SK-N-MC (cell line): ENCODE results near the gene ELP6.

Experiments
- DNase-seq: peaks from one replicate; pipeline ENCODE4 v3.0.0-alpha.2; 2011; ENCODE audit warnings: low read depth, low spot score
- H3K27ac ChIP-seq: fragments of 200-600 bp; sonication (generic); 2 replicates; pipeline ENCODE4 v1.5.1; 2016; ENCODE audit warnings: mixed run types
- H3K36me3 ChIP-seq: fragments of 200-600 bp; sonication (generic); 2 replicates; pipeline ENCODE4 v1.6.1; 2017; ENCODE audit warnings: antibody characterized with exemption, low read length, mixed read lengths; ENCODE audit not compliant: insufficient read depth
- H3K4me3 ChIP-seq: fragments of 200-600 bp; sonication (generic); 2 replicates; pipeline ENCODE4 v1.5.1; 2016
- H3K9ac ChIP-seq: fragments of 200-600 bp; sonication (generic); 2 replicates; pipeline ENCODE4 v1.8.0; 2017; ENCODE audit warnings: mixed run types, mixed read lengths; ENCODE audit not compliant: insufficient read length
- H3K9me3 ChIP-seq: fragments of 200-600 bp; sonication (generic); 2 replicates; pipeline ENCODE4 v1.6.1; 2017; ENCODE audit warnings: low read depth, mild to moderate bottlenecking, antibody characterized with exemption, low read length, moderate library complexity, mixed read lengths
- EZH2 ChIP-seq: fragments of 200-600 bp; sonication (generic); IDR thresholded peaks from one replicate; pipeline ENCODE4 v1.6.1; 2017; ENCODE audit warnings: antibody characterized with exemption
- FOXP2 ChIP-seq: optimal IDR thresholded peaks from 2 replicates; pipeline ENCODE3; 2011; ENCODE audit warnings: mild to moderate bottlenecking, moderate library complexity; ENCODE audit not compliant: insufficient read depth; ENCODE audit errors: extremely low read length, control extremely low read depth
- POLR2AphosphoS5 ChIP-seq: IDR thresholded peaks from 2 replicates; pipeline ENCODE4 v1.6.1; 2012; ENCODE audit warnings: mild to moderate bottlenecking, low read depth, low read length, borderline replicate concordance

ELP6 gene

GRCh38 chr3:47456984-47457383 lies 56.5 kb downstream of the ELP6 start:
- Histone ChIP-seq H3K27ac (no peak overlapping the region), H3K4me3 (no peak overlapping the region), H3K9me3 (no peaks in the 10 kb centered on the region), H3K9ac (no peak overlapping the region), H3K36me3 (no peaks in the 10 kb centered on the region)
- DNase-seq, result no peak
- TF ChIP-seq FOXP2, result no peak
- no peak for TF ChIP-seq EZH2
- TF ChIP-seq POLR2AphosphoS5, result no peak

- no peak for DNase-seq
- peak overlapping the region; percentile 25; the same call in 1 of the 2 replicates for H3K27ac ChIP-seq
- TF ChIP-seq FOXP2 (no peak), EZH2 (no peak), POLR2AphosphoS5 (no peak)
- H3K9ac ChIP-seq, result no peak overlapping the region
- H3K36me3 ChIP-seq, result no peaks in the 10 kb centered on the region
- H3K4me3 ChIP-seq, result no peak overlapping the region
- no peaks in the 10 kb centered on the region for H3K9me3 ChIP-seq
Measured at GRCh38 chr3:47455806-47456452, 57.6 kb downstream of the ELP6 start.

- H3K9ac ChIP-seq, result no peak overlapping the region
- no peak for DNase-seq
- no peaks in the 10 kb centered on the region for H3K36me3 ChIP-seq
- TF ChIP-seq EZH2, result no peak
- no peak for TF ChIP-seq POLR2AphosphoS5
- no peak for TF ChIP-seq FOXP2
- no peak overlapping the region for H3K27ac ChIP-seq
- H3K4me3 ChIP-seq, result no peak overlapping the region
- H3K9me3 ChIP-seq, result no peaks in the 10 kb centered on the region
Measured at GRCh38 chr3:47452453-47453215, 60.9 kb downstream of the ELP6 start.
